IMR-90 (cell line): Measurements from ENCODE around the gene KEAP1.

Source experiments
- CTCF ChIP-seq: conservative IDR thresholded peaks from 2 replicates; pipeline ENCODE4 v1.5.1; 2012; ENCODE audit warnings: mild to moderate bottlenecking, low read depth, low read length, improper control_type of control experiment
- MXI1 ChIP-seq: IDR thresholded peaks from 2 replicates; pipeline ENCODE4 v1.6.1; 2012; ENCODE audit warnings: low read depth, mild to moderate bottlenecking, low read length, moderate library complexity, borderline replicate concordance

GRCh38 chr19:10543420-10544241 lies 40.5 kb upstream of the KEAP1 start, which contains the start of gene ATG4D:
- TF ChIP-seq MXI1 = no peak
- TF ChIP-seq CTCF = no peak
